Upper lobe of left lung (tissue), 6 donors: ENCODE data around the gene PRAMEF12. TPM values are rescaled to one million over a fixed set of nuclear protein-coding genes. Genes with fewer than 3 reads are reported as not detected.

ENCODE experiments used
- ATAC-seq, 2 donors: fragments of 200-7000 bp; cut with Tn5 transposase; one replicate each; pipeline ENCODE4 v1.9.1; 2022; ENCODE audit warnings: mild to moderate bottlenecking in 2 of 2, moderate library complexity in 2 of 2; ENCODE audit not compliant: low FRiP score in 2 of 2
- DNase-seq, 2 donors: peaks; one replicate each; pipeline ENCODE4 v3.0.0-alpha.2; 2019 to 2020
- H3K27ac ChIP-seq, 4 donors: fragments of 200-600 bp; sonication (generic); one replicate each; pipeline ENCODE4 v1.5.1; 2016 to 2019
- H3K27me3 ChIP-seq, 4 donors: fragments of 200-600 bp; sonication (generic); one replicate each; pipeline ENCODE4 v1.5.1; 2017 to 2019
- H3K36me3 ChIP-seq, 4 donors: fragments of 200-600 bp; sonication (generic); one replicate each; pipeline ENCODE4 v1.5.1; 2016 to 2019
- H3K4me1 ChIP-seq, 4 donors: fragments of 200-600 bp; sonication (generic); one replicate each; pipeline ENCODE4 v1.5.1; 2018 to 2019
- H3K4me3 ChIP-seq, 4 donors: fragments of 200-600 bp; sonication (generic); one replicate each; pipeline ENCODE4 v1.5.1; 2017 to 2019; ENCODE audit warnings: mild to moderate bottlenecking in 2 of 4, moderate library complexity in 1 of 4
- H3K9me3 ChIP-seq, 4 donors: fragments of 200-600 bp; sonication (generic); one replicate each; pipeline ENCODE4 v1.5.1; 2018 to 2019
- EP300 ChIP-seq, 4 donors: sonication (generic); formaldehyde crosslinking; IDR thresholded peaks; one replicate each; pipeline ENCODE4 v1.5.1; 2017; ENCODE audit warnings: antibody characterized with exemption in 4 of 4, control low read depth in 2 of 4
- POLR2A ChIP-seq, 4 donors: fragments of 450-650 bp; IDR thresholded peaks; one replicate each; pipeline ENCODE4 v1.5.1; 2016 to 2017; ENCODE audit warnings: antibody characterized with exemption in 4 of 4, mild to moderate bottlenecking in 2 of 4
- POLR2AphosphoS5 ChIP-seq, 2 donors: sonication (generic); formaldehyde crosslinking; IDR thresholded peaks; one replicate each; pipeline ENCODE4 v1.5.1; 2017; ENCODE audit warnings: antibody characterized with exemption in 2 of 2
- WGBS, 2 donors: methylation state at CpG; one replicate each; pipeline ENCODE4 v1.1.5; 2017 to 2018; 5-methylcytosine and 5-hydroxymethylcytosine counted together
- total RNA-seq, 6 donors: library from RNA; depleted of rRNA in 4 of 6; stranded (reverse); fragments of >200 nt in 4 of 6; gene quantifications; one replicate each; pipeline versions ENCODE4 v1.1.0 to v1.2.1, GENCODE V29; 2016 to 2021
- TF ChIP-seq, protein P1 (sequence below), 6 experiments: fragments of 450-650 bp in 4 of 6; fragments of 200-600 bp in 2 of 6; sonication (generic) in 2 of 6; IDR thresholded peaks; one replicate each; pipeline ENCODE4 v1.5.1; 2016 to 2019; ENCODE audit warnings: antibody characterized with exemption in 6 of 6
- donor health status: DM: no; HTN: no; CAD: no; lungs with moderate emphysema.
- donor health status: DM: no; HTN: yes; CAD: no; lungs with severe emphysema.

The PRAMEF12 gene
- total RNA-seq, 6 donors from 2014 or later = not detected

GRCh38 chr1:12739613-12740012, 33.9 kb upstream of the PRAMEF12 start:
- Histone ChIP-seq H3K4me3 (no peak overlapping the region), H3K9me3 (no peaks in the 10 kb centered on the region), H3K27me3 (no peaks in the 10 kb centered on the region), H3K36me3 (no peaks in the 10 kb centered on the region), H3K27ac (no peak overlapping the region), H3K4me1 (no peaks in the 10 kb centered on the region)
- ATAC-seq (no peak), DNase-seq (no peak)
- no peak for TF ChIP-seq EP300 (IDR thresholded peaks at IDR 0.05)
- no peak for TF ChIP-seq POLR2A (IDR thresholded peaks at IDR 0.05)
- TF ChIP-seq POLR2AphosphoS5 (IDR thresholded peaks at IDR 0.05) = no peak
- TF ChIP-seq, protein P1, sequence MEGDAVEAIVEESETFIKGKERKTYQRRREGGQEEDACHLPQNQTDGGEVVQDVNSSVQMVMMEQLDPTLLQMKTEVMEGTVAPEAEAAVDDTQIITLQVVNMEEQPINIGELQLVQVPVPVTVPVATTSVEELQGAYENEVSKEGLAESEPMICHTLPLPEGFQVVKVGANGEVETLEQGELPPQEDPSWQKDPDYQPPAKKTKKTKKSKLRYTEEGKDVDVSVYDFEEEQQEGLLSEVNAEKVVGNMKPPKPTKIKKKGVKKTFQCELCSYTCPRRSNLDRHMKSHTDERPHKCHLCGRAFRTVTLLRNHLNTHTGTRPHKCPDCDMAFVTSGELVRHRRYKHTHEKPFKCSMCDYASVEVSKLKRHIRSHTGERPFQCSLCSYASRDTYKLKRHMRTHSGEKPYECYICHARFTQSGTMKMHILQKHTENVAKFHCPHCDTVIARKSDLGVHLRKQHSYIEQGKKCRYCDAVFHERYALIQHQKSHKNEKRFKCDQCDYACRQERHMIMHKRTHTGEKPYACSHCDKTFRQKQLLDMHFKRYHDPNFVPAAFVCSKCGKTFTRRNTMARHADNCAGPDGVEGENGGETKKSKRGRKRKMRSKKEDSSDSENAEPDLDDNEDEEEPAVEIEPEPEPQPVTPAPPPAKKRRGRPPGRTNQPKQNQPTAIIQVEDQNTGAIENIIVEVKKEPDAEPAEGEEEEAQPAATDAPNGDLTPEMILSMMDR (IDR thresholded peaks at IDR 0.05) = no peak
- WGBS, 2 donors = 68 to 69% methylated on average over 5 of the region's 5 CpGs

- DNase-seq (no peak), ATAC-seq (no peak)
- no peak overlapping the region for H3K27ac ChIP-seq
- H3K4me1 ChIP-seq = no peaks in the 10 kb centered on the region
- WGBS, 2 donors = 59 to 78% methylated on average over 3 of the region's 3 CpGs
- no peaks in the 10 kb centered on the region for H3K9me3 ChIP-seq
- H3K4me3 ChIP-seq = no peak overlapping the region
- TF ChIP-seq POLR2AphosphoS5 (IDR thresholded peaks at IDR 0.05) (no peak), EP300 (IDR thresholded peaks at IDR 0.05) (no peak), POLR2A (IDR thresholded peaks at IDR 0.05) (no peak)
- TF ChIP-seq, protein P1 (IDR thresholded peaks at IDR 0.05) = no peak
- H3K36me3 ChIP-seq = no peaks in the 10 kb centered on the region
- no peaks in the 10 kb centered on the region for H3K27me3 ChIP-seq
Measured at GRCh38 chr1:12741946-12742345, 31.6 kb upstream of the PRAMEF12 start.

DNA sequence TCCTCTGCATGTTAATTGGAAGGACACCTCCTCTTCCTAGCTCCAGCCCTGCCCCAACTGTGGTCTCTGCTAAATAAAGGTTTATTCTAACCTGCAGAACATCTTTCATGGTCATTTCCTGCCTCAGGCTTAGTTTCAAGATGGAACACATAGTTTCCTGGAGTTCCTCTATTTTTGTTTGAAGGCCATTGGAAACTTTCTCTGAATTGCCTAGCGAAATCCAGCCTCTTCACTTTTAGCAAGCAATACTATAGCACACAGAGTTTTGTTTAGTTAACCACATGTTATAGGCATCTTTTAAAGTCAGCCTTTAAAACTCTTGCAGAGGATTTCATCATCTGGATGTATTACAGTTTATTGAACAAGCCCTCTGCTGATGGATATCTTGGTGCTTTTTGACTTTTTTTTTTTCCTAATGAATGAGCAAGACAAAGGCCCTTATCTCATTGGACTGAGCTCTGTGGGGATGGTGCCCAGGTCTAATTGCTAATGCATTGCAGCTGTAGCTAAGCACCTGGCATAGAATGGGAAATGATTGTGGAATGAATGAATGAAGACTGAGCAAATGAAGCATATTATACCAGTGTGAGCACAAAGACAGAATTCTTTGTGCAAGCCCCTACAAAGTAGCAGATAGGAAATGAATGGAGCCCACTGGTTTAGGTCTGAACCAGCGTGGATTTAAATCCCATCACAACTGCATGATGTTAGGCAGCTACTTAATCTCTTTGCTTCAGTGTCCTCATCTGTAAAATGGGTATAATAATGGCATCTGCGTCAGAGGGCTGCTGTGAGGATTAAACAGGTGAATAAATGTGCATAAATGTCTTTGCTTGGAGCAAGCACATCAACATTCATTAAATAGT, 28.2 kb upstream of the PRAMEF12 start:
- no peak for ATAC-seq
- Histone ChIP-seq H3K4me1 (no peaks in the 10 kb centered on the region), H3K27ac (no peak overlapping the region), H3K4me3 (no peak overlapping the region), H3K36me3 (no peaks in the 10 kb centered on the region), H3K27me3 (no peaks in the 10 kb centered on the region), H3K9me3 (peaks cover 7 to 20% (median 13%) of the 10 kb centered on the region in 4 donors)
- no peak for DNase-seq
- WGBS, 2 donors = 57 to 79% methylated on average over 3 of the region's 3 CpGs
- TF ChIP-seq, protein P1 (IDR thresholded peaks at IDR 0.05) = no peak
- no peak for TF ChIP-seq POLR2AphosphoS5 (IDR thresholded peaks at IDR 0.05)
- no peak for TF ChIP-seq POLR2A (IDR thresholded peaks at IDR 0.05)
- no peak for TF ChIP-seq EP300 (IDR thresholded peaks at IDR 0.05)

DNA sequence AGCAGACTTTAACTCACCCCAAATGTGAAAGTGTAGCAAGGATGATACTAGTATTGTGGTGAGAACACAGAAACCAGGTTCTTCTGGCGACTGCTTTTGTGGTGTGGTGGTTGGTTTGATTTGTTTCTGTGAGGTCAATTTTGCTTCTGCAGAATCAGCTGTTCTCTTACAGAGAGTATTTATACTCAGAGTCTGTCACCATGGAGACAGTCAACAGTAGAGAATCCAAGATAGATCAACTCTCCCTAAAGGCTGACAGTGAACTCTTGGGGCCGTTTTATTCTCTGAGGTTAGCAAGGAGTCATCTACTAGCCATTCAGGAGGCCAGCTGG, 27.6 kb upstream of the PRAMEF12 start, which contains the start of gene CFAP107:
TSS of gene CFAP107 (plus strand) at position 209 of the 332 bp plus-strand sequence. CDS start 231 bp downstream, outside the sequence.
- Histone ChIP-seq H3K9me3 (peaks cover 7 to 20% (median 16%) of the 10 kb centered on the region in 4 donors), H3K27ac (no peak within 1 kb of the TSS), H3K4me3 (peak within 1 kb of the TSS in 1 of 4 donors; percentile 0), H3K27me3 (no peaks in the 10 kb centered on the region), H3K36me3 (no peaks in the 10 kb centered on the region), H3K4me1 (no peaks in the 10 kb centered on the region)
- TF ChIP-seq POLR2AphosphoS5 (IDR thresholded peaks at IDR 0.05) (no peak), POLR2A (IDR thresholded peaks at IDR 0.05) (no peak), EP300 (IDR thresholded peaks at IDR 0.05) (no peak)
- TF ChIP-seq, protein P1 (IDR thresholded peaks at IDR 0.05) = no peak
- 34 to 36% methylated on average over 2 of the region's 2 CpGs for WGBS, 2 donors
- no peak for DNase-seq
- no peak for ATAC-seq
